GM13977 (cell line): ENCODE measurements around the gene DYRK1A.
"Not testable (repeated sequence)": the region's sequence is repeated elsewhere in the genome, so short reads cannot be mapped to it uniquely, and the experiment has no call there.

Experiments
- DNase-seq: peaks from one replicate; pipeline ENCODE4 v3.0.0; 2012; ENCODE audit warnings: low spot score
- in situ Hi-C: fragments of 300-500 bp; cut with MboI; formaldehyde crosslinking; loops from one replicate; pipeline ENCODE4 v1.12.0; 2022; ENCODE audit warnings: low sequenced_read_pairs, low pct_unique_long_range_greater_than_20kb, mixed read lengths, inconsistent platforms; ENCODE audit not compliant: unreplicated experiment
- TF ChIP-seq, protein P1 (sequence below): IDR thresholded peaks from 2 replicates; pipeline ENCODE4 v1.5.1; 2012; ENCODE audit warnings: mild to moderate bottlenecking, control low read depth; ENCODE audit not compliant: insufficient read depth; ENCODE audit errors: extremely low read depth, missing control alignments

DYRK1A gene

DNA sequence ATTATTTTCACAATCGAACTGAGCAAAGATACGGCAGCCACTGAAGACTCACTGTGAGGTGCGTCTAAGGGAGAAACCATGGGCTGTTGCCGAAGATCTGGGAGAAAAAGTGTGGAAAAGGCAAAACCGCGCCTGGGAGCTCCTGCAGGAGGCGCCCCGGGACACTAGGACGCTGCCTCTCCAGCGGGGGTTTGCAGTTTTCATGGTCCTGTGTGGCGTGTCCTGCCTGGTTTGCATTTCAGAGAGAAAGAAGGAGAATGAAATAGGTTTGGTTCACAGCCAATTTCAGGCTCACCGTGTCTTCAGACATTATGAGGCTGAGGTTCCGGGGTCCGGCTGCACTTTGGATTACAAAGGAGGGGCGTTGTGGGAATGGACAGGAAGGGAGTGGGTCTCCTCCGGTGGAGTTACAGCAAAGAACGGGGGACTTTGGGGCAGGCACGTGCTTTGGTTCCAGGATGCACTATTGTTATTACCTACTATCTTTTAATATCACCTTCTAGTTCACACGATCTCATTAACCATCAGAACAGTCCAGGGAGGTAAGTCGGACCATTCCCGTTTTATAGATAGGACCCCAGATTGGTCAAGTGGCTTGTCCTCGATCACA lies 179.8 kb downstream of the DYRK1A start:
- TF ChIP-seq, protein P1, sequence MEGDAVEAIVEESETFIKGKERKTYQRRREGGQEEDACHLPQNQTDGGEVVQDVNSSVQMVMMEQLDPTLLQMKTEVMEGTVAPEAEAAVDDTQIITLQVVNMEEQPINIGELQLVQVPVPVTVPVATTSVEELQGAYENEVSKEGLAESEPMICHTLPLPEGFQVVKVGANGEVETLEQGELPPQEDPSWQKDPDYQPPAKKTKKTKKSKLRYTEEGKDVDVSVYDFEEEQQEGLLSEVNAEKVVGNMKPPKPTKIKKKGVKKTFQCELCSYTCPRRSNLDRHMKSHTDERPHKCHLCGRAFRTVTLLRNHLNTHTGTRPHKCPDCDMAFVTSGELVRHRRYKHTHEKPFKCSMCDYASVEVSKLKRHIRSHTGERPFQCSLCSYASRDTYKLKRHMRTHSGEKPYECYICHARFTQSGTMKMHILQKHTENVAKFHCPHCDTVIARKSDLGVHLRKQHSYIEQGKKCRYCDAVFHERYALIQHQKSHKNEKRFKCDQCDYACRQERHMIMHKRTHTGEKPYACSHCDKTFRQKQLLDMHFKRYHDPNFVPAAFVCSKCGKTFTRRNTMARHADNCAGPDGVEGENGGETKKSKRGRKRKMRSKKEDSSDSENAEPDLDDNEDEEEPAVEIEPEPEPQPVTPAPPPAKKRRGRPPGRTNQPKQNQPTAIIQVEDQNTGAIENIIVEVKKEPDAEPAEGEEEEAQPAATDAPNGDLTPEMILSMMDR = no peak
- in situ Hi-C loops = no loop called here
- DNase-seq = no peak

DNA sequence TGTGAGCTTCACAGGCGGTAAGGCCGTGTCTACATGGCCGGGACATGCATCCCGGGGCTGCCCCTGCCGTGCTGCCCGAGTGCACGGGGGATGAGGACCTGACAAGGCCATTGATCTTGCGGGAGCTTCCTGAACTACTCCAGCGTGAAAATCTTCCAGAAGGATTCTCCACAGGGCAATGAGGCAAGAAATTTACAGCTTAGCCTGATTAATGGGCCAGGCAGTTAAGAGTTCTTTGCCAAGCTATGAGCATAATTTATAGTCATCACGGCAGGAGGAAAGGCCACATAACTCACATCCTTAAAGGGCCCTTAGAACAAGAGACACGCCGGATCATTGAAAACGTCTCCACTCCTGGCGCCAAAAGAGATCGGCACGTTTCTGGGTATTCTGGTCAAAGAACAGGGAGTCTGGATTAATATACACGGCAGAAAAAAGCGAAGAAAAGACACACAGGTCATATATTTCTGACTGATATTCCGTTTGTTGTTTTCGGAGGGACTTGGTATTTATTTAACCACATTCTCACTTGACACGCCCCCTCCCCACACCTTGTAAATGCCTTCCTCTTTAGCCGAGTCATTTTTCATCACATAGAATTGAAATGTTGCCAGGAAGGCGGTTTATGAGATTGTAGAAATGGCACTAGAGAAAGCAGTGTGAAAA lies 180.5 kb downstream of the DYRK1A start:
- DNase-seq = no peak
- in situ Hi-C loops = no loop called here
- TF ChIP-seq, protein P1 = no peak

DNA sequence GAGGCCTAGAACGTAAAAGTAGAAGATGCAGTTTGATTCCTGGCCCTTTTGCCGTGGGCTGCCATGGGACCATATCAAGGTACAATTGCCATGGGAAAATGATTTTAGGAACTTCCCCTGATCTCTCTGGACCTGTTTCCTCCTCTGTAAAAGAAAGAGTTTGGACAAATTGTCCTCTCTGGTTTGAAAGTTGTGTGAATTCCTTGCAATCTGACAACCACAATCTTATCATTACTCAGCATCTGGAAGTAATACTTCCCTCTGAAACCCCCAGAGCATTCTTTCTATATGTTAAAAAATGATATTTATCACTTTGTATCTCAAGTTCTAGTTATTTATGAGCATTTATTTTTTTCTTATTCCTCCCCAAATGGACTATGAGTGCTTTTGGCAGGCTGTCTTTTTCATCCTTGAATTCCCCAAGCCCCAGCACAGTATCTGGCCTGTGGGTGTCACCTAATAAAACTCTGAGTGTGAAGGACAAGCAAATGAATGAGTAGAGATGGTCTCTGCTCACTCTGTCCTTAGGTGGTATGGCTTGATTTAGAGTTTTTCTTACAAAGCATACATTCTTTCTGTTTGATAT lies 181.1 kb downstream of the DYRK1A start:
- TF ChIP-seq, protein P1 = no peak
- DNase-seq = no peak
- in situ Hi-C loops = no loop called here

DNA sequence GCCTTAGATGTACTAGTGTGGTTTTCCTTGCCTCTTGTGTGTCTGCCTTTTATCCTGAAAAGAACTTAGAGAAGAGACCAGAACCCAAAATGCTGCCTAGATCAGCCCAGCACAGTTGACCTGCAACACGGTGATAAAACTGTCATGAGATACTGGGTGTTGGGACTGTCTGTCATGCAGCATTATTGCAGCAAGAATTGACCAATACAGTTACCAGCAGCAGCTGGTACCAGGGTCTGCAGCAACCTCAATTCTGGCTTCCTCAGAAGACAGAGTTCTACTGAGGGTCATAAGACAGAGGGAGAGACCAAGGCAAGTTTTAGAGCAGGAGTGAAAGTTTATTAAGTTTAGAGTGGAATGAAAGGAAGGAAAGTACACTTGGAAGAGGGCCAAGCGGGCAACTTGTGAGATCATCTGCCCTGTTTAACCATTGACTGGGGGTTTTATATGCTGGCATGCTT lies 182.0 kb downstream of the DYRK1A start:
- in situ Hi-C loops = no loop called here
- TF ChIP-seq, protein P1 = no peak

DNA sequence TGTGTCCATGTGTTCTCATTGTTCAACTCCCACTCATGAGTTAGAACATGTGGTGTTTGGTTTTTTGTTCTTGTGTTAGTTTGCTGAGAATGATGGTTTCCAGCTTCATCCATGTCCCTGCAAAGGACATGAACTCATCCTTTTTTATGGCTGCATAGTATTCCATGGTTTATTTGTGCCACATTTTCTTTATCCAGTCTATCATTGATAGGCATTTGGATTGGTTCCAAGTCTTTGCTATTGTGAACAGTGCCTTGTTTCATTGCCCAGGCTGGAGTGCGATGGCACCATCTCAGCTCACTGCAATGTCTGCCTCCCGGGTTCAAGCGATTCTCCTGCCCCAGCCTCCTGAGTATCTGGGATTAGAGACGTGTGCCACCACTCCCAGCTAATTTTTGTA lies 183.2 kb downstream of the DYRK1A start:
- in situ Hi-C loops = not testable (repeated sequence)

More for the DNA sequence above, 182.0 kb downstream of the DYRK1A start:
- DNase-seq = no peak

DNA sequence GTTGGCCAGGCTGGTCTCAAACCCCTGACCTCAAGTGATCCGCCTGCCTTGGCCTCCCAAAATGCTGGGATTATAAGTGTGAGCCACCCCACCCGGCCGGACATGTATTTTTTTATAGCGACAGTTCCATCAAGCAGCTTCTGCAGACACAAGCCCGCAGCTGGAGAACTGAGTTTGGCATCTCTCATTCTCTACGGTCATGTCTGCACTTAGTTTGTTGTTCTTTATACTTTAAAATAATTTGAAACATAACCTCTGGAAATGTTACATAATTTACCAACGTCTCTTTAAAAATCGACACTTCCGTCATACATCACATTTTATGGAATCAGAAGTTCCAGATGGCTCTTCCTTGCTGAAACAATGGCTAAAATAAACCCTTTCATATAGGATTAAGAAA lies 183.6 kb downstream of the DYRK1A start:
- in situ Hi-C loops = no loop called here
- no peak for DNase-seq
- TF ChIP-seq, protein P1 = no peak

More for the DNA sequence above, 183.2 kb downstream of the DYRK1A start:
- not testable (repeated sequence) for DNase-seq
